Regular cardiac myocyte (primary cell): ENCODE data around the gene PDXP. TPM values are rescaled to one million over a fixed set of nuclear protein-coding genes. Genes with fewer than 3 reads are reported as not detected.

ENCODE experiments used
- total RNA-seq: library from RNA; depleted of rRNA; stranded (reverse); fragments of >200 nt; gene quantifications from 2 replicates; pipeline ENCODE4 v1.2.3, GENCODE V29; 2014

The PDXP gene, protein sequence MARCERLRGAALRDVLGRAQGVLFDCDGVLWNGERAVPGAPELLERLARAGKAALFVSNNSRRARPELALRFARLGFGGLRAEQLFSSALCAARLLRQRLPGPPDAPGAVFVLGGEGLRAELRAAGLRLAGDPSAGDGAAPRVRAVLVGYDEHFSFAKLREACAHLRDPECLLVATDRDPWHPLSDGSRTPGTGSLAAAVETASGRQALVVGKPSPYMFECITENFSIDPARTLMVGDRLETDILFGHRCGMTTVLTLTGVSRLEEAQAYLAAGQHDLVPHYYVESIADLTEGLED
- total RNA-seq = 14.4 and 21.7 TPM in 2 replicates

DNA sequence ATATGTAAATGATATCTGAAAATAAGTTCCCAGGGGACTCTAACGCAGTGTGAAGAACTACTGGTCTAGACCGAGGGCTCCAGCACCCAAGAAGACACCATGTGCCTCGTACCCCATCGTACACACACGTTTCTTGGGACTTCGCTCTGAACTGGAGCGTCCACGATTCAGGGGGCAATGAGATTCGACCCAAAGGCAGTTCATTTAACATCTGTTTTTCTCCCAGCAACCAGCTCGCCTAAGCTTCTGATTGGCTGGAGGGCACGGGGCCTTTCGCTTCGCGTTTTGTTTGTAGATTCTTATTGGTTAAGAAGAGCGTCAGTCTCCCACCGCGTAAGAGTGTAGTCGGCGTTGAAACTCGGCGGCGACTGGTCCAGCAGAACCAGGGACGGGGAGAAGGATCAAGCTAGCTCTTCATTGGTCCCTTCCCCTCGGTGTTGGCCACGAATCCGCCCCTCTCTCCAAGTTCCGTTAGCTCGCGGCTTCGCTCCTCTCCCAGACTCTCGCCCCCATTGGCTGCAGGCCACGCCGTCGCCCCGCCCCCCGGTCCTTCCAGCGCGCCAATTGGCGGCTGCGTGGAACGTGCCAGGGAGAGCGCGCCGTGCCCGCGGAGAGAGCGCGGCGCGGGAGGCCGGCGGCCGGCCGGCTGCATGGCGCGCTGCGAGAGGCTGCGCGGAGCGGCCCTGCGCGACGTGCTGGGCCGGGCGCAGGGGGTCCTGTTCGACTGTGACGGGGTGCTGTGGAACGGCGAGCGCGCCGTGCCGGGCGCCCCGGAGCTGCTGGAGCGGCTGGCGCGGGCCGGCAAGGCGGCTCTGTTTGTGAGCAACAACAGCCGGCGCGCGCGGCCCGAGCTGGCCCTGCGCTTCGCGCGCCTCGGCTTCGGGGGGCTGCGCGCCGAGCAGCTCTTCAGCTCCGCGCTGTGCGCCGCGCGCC, at the start of gene PDXP:
TSS of gene PDXP (plus strand) at position 591 of the 933 bp plus-strand sequence. CDS start at position 651, 60 bp downstream.

DNA sequence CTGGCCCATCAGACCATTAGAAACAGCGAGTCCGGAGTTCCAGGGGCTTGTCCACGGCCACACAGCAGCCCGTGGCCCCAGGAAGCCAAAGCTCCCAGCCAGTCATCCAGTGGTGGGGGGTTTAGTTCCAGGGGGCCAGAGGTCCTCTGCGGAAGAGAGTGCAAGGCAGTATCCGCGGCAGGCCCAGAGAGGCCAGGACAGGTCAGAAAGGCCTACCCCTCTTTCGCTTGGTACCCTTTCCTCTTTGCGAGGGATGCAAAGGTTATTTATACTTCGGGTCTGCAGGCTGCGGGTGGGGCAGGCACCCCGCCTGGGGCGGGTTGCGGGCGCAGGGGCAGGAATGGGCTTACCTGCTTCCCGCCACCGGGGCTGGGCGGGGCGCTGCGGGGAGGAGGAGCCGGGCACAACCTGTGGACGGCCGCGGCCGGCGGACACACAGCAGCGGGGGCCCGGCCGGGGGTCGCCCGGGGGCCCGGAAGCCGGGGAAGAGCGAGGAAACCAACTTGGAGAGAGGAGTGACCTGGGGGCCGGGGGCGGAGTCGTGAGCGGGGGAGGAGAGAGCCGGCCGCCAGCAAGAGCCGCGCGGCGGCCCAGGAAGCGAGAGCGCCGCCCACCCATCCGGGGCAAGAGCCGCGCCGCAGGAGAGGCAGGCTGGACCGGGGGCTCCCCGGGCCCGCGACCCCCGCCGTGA, 19.3 kb upstream of the PDXP start, which contains the start of gene SH3BP1:
TSS of gene SH3BP1 (plus strand) at position 600 of the 691 bp plus-strand sequence. CDS start 119 bp downstream, outside the sequence.

DNA sequence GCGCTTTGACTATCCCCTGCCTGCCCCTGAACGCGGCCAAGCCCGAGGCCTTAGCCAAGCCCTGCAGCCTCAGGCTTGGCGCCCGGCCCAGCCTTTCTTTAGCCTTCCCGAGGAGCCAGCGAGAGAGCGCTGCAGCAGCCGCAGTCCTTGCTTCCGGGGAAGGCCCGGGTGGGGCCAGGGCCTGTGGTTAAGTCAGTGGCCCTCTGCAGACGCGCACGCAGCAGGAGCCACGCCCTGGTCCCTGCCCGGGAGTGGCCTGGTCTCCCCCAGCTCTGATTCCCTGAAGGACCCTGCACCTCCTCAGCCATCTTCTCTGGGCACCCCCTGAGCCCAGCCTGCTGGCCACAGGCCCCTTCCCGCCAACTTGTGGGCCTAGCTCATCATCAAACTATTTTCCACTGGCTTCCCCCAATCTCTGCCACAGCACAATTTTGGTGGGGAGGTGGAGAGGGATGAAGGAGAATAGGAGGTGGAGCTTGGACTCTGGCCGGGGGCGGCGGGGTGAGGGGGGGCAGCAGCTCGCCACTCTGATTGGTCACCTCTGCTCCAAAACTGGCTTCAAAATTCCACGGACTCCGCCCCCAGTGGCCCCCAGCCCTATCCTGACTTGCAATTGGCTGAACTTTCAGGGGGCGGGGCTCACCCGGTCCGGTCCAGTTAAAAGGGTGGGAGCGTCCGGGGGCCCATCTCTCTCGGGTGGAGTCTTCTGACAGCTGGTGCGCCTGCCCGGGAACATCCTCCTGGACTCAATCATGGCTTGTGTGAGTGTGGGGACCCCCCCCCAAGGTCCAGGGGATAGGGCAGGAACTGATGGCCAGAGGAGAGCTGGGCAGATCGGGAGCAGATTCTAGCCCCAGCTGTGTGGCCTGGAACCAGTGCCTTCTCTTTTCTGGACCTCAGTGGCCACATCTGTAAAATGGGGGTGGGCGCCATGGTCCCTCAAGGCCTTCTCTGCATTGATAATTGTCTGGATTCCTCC, 16.7 kb downstream of the PDXP start, which contains the start of gene LGALS1:
TSS of gene LGALS1 (plus strand) at position 686 of the 979 bp plus-strand sequence. CDS start at position 753, 67 bp downstream.

DNA sequence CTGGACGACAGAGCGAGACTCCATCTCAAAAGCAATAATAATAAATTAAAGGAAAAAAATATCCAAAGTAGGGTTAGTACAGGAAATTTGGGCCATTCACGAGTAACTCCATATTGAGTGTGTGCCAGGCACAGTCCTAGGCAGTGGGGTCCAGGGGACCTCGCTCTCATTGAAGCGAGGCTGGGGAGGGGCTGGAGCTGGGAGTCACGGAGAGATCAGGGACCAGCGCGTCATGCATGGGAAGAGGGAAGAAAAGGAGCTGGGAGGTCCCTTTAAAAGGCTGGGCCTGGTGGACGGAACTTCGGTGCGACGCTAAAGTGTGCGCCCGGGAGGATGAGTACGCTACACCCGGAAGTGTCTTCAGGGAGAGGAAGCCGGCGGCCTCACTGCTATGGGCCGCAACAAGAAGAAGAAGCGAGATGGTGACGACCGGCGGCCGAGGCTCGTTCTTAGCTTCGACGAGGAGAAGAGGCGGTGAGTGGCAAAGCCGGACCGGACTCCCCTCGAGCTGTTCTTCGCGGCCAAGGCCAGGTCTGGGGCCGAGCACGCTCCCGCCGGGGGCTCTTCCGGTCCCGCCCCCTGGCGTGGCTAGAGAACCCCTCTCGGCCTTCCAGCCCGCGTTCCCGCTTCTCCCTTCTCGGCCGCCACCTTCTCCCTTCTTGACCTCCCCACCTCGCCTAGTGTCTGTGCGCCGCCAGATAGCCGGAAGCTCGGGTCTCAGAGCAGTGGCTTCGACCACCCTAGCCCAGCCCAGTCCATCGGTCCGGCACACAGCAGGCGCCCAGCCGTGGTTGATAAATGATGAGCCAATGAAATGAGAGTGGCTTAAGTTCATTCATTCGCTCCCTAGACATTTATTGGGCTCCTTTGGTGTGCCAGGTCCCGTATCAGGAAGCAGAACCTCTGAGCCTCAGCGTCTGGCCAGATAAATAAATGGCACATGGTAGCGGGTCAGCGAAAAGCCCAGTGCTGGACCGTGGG, 27.8 kb downstream of the PDXP start, which contains the start of gene NOL12:
TSS of gene NOL12 (plus strand) at position 342 of the 981 bp plus-strand sequence. CDS start at position 392, 50 bp downstream.

DNA sequence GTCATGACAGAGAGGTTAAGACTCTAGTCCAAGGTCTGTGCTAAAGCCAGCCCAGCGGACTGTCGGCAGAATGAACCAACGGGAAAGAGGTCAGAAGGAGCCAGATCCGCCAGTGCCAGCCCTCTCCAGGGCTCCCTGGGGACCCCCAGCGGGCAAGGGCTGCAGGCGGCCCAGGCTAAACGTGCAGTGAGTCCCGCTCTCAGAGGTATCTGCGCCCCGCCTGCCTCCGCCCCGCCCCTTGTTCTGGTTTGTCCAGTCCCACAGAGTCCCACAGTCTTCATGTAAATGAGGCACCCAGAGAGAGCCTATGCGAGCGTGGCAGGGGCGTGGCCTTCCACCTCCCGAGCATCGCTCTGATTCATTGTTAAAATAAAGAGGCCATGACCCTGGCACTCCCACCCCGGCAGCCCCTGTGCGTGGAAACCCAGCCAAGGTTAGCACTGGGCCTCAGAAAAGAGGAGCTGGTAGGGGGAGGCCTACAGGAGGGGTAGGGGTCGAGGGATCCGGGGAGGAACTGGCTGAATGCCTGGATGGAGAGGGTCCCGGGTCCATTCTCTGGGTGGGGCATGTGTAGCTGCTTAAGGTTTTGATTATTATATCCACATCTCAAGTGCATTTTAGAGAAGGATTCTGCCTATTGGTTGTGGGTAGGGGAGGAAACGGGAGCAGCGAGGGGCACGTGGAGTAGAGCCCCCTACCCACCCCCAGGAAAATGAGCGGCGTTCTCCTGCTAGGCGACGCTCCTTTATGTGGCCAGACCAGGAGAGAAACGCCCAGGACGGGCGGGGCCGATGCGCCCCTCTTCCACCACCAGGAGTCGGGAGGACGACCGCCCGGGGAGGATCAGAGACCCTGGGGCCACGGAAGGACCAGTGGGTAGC, 38.4 kb downstream of the PDXP start, which contains the start of gene TRIOBP:
TSS of gene TRIOBP (plus strand) at position 392 of the 881 bp plus-strand sequence. CDS start 4,318 bp downstream, outside the sequence.

Other genes starting within 250 kb of the PDXP start
- gene ELFN2, start 231.2 kb upstream of the PDXP start, total RNA-seq = under 0.01 TPM in 1 of 2 replicates, not detected in the other
- 0.28 and 0.58 TPM in 2 replicates for gene MFNG, start 172.3 kb upstream of the PDXP start, total RNA-seq
- 2.8 and 3.6 TPM in 2 replicates for gene CARD10, start 139.3 kb upstream of the PDXP start, total RNA-seq
- 9.6 and 9.8 TPM in 2 replicates for gene CDC42EP1, start 98.2 kb upstream of the PDXP start, total RNA-seq
- not detected in 2 replicates for gene LGALS2, start 78.6 kb upstream of the PDXP start, total RNA-seq
- 38.6 and 46.0 TPM in 2 replicates for gene GGA1, start 49.9 kb upstream of the PDXP start, total RNA-seq
- gene SH3BP1, start 19.1 kb upstream of the PDXP start, total RNA-seq = 7.9 and 11.3 TPM in 2 replicates
- gene LGALS1, start 16.9 kb downstream of the PDXP start, total RNA-seq = 4,598 and 6,022 TPM in 2 replicates
- 8.7 and 33.9 TPM in 2 replicates for gene NOL12, start 27.6 kb downstream of the PDXP start, total RNA-seq
- gene TRIOBP, start 38.3 kb downstream of the PDXP start, total RNA-seq = 114 and 155 TPM in 2 replicates
- gene GCAT, start 149.2 kb downstream of the PDXP start, total RNA-seq = 24.5 and 37.6 TPM in 2 replicates
- not detected in 2 replicates for gene GALR3, start 164.7 kb downstream of the PDXP start, total RNA-seq
- 29.3 and 44.7 TPM in 2 replicates for gene ANKRD54, start 185.6 kb downstream of the PDXP start, total RNA-seq
- gene EIF3L, start 190.7 kb downstream of the PDXP start, total RNA-seq = 294 and 332 TPM in 2 replicates
- gene MICALL1, start 247.6 kb downstream of the PDXP start, total RNA-seq = 18.6 and 30.7 TPM in 2 replicates